ENCODE measurements around the gene CACNA2D4.
A peak's percentile ranks its signal among the peaks of the same experiment; 100 is the strongest.

CACNA2D4 gene

DNA sequence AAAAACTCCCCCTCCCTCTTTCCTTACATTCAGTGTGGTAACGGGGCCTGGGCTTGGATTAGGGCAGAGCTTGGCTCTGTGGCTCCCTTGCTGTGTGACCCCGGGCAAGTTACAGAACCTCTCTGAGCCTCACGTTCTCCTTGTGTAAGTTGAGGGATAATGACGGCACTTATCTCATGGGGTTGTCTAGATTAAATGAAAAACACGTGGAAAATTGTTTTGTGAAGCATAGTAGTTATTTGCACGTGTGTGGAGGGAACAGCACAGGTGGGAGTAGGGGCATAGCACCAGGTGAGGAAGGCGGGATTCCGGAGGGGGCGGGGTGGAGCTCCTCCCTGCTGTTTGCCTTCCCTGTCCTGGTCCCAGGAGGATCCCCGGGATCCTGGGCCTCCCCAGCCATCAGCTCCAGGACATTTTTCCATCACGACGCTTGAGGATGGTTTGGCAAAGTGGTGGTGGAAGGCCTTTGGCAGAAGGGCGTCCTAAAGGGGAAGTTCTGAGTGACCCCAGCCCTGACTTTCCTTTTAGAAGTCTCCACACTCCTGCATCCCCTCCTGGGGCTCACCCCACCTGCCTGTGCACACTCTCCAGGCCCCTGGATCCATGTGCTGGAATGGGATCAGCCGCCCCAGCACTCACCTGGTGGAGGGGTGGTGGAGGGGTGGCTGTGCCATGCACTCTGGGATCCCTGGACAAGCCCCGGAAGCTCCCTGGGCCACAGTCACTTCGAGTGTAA, 75.4 kb downstream of the CACNA2D4 start:
- DNase-seq = no peak

DNA sequence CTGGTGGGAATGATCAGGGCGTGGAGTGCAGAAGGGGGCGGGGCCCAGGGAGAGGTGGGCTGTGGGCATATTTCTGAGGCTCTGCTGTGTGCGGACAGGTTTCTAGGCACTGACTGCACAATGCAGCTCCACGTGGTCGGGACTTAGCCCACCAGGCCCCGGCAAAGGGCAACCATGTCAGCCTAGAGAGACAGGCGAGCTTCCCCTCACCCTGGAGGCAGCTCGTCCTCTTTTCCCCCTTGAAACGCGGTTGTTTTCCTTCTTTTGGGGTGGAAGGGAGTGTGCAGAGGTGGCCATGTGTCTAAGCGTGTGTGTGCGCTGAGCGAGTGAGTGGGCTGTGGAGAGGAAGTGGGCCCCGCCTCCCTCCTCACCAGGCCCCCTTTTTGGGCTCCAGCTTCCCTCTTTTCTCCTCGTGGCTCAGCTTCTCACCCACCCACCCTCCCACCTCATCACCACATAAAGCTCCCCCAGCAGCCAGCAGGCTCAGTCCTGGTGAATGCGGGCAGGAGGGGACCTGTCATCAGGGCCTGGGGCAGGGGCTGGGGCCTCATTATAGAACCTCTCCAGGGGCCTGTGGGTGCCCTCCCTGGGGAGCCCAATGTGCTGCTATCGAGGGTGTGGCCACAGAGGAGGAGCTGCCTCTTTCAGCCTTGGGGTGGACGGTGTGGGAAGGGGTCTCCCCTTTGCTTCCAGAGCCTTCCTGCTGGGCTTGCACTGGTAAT, 76.1 kb downstream of the CACNA2D4 start:
- no peak for DNase-seq

DNA sequence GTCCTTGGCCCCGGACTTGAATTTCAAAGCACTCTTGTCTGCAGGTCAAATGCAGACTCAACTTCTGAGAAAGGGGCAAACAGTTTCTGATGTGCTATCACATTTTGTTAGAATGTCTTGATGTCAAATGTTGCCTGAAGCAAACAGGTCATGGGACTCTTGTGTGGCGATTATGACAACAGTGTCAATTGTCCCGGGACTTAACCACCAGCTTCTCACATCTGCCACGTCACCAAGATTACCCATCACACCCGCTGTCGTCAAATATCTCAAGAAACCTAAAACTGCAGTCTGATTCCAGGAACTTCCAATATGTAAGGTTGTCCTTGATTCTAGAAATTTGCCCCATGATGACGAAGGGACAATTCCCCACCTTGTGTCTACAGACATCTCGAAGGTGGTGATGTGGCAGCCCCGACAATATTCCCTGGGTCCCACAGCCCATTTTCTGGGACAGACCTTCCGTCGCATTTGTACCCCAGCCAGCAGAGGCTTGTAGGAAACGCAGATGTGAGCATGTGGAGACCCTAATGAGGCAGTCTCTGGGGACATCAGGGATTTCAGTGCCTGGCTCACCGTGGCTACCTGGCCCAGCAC, 76.8 kb downstream of the CACNA2D4 start:
- no peak for DNase-seq

DNA sequence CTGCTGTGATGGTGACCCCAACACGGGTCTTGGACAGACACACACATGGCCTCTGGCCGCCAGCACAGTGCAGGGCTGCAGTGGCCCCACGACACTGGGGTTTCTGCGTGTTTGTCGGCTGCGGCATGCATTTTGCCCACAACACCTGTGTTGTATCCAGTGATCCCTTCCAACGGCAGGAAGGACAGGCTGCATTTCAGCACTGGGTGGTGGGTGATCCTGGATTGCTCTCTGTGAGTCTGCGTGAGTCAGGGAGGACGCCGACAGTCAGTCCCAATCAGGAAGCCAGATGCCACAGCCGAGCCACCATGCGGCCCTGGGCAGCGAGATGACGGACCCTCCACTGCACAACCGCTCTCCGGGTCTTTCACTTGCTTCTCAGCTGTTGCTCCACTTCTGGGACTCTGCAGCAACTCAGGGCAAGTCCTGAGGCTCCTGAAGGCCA, 77.4 kb downstream of the CACNA2D4 start:
- no peak for DNase-seq

DNA sequence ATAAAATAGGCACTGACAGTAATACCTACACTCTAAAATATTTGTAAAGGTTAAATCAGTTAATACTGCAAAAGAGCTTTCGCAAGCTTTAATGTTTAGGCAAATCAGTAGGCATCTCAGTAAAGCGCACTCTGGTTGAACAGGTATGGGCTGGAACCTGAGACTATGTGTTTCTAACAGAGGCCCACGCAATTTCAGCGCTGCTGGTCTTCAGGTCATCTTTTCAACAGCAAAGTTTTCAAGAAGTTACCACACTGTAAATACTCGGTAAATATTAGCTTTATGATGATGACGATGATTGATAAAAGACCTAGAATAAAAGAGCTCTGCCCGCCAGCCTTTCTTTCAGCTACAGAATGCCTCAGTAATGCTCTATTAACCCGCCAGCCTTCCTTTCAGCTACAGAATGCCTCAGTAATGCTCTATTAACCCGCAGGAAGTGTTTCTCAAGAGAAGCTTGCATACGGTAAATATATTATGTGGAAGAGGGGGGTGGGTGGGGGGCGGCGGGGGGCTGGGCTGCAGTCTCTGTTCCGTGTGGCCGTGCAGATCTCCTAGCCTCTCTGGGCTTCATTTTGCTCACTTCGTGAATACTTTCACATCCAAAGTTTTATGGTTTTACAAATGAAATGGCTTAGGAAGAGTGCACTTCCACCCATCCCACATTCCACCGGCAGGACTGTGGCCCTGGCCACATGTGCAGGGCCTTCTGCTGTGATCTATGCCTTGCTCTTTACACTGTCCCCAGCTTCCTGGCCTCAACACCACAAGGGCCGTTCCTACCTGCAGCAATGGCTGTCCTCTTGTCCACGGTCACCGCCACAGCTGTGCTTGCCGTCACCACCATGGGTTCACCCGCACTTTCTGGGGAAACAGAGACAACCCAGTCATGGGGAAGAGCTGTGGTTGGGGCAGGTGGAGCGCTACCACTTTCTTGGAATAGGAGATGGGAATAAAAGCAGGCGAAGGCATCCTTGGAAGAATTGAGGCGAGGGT, 78.2 kb downstream of the CACNA2D4 start:
- DNase-seq = no peak

DNA sequence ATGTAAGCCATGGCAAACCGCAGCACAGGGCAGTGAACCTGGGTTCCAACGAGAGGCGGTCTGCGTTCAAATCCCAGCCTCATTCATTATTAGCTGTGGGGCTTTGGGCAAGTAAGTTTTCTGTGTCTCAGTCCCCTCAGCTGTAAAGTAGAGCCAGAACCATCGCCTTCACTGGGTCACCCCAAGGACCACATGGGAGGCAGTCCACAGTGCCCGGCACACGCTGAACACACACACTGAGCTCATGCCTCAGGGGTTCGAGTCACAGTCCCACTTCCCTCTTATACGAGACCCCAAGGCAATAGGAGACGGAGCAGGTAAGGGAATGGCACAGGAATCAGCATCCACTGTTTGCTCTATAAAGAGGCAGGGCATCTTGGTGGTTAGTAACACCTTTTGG, 79.0 kb downstream of the CACNA2D4 start:
- DNase-seq = no peak

DNA sequence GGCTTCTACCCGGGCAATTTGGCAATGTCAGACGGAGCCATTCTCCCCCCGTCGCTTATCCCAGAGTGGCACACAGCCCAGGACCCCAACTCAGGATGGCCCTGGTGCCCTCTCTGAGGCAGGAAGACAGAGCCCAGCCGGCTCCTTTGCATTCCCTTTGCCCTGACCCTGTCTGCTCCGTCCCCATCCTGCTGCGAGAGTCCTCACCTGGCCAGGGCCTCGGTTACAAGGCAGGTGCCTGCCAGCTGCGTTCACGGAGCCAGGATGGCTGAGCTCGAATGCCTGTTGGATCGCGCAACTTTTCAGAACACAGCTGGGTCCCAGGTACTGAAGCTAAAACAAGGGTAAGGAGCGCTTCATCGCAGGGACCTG, 79.5 kb downstream of the CACNA2D4 start:
- no peak for DNase-seq

DNA sequence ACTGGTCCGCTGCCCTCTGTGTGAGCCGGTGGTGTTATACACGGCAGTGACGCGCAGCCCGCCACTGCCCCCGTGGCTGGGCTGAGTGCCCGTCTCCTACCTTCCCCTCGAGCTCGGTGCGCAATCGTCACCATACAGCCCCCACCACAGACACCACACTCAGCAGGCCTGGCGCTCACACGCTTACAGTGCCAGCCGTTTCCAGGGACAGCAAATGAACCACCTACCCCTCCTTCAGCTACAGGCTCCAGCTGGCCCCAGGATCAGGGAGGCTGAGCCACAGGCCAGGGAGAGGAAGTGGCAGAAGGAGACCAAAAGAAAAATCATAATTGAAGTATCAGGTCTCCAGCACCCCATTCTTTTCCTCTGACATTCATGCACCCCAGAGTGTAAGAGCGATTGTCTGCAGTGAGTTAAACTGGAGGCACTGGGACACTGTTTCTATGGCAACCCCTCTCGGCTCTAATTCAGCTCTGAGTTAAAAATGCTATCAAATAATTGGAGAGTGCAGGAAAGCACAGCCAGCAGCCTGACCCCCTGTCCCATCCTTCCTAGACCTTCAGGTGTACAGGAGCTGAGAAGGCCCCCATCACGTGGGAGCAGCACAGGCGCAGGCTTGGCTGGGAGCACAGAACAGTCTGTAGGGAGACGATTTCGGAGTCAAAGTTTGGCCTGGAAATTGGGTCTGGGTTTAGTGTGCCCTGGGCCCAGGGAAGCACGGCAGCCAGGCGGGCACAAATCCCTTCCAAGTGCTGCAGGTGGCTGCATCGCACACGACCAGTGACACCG, 80.1 kb downstream of the CACNA2D4 start:
- DNase-seq = no peak

DNA sequence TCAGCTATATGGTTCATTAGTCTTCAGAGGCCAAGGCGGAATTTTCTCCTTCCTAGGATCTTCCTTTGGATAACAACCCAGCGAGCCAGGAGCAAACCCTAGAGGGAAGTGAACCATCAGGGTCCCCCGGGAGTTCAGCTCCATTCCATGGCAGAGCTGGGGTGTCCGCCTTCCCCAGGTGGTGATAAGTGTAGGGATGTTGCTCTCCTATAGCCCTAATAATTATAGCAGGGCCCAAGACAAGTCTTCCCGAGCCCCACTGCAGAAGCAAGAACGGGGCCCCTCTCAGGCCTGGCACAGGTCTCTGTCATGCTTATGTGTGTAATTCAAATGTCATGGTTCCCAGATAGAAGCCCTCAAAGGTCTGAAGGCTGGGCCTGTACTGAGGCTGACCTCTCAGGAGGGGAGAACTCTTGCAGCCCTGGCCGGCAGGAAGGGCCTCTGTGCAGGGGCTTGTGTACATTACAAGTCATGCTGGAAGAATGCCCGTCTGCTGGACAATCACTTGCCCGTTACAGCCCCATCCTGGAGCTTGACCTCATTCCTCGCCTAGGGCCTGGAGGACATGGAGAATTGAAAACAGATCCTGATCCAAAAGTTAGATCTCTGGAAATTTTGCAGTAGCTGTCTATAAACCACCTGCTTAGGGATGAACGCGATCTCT, 80.8 kb downstream of the CACNA2D4 start:
- DNase-seq = no peak

DNA sequence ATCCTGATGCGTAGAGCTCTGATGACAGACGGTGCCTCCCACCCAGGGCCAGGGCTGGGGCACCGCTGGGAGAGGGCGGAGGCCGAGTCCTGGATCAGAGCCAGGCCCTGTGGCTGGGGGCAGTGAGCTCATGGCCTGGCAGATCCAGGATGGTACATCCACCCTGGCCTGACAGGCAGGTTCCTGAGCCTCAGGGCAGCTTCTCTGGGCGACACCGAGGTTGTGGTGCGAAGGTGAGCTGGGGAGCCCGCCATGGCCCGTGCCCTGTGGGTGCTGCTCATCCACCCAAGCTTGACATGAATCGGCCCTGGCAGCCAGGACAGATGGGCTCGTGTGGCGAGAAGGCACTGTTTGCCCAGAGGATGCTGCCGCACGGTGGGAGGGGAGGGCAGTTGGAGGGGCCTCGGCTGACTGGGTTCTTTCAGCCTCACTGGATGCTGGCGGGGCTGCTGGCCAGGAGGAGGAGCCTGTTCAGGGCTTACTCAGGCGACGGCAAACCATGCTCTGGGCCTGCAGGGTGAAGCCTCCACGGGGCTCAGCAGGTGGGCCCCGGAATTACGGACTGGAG, 81.5 kb downstream of the CACNA2D4 start:
- no peak for DNase-seq

DNA sequence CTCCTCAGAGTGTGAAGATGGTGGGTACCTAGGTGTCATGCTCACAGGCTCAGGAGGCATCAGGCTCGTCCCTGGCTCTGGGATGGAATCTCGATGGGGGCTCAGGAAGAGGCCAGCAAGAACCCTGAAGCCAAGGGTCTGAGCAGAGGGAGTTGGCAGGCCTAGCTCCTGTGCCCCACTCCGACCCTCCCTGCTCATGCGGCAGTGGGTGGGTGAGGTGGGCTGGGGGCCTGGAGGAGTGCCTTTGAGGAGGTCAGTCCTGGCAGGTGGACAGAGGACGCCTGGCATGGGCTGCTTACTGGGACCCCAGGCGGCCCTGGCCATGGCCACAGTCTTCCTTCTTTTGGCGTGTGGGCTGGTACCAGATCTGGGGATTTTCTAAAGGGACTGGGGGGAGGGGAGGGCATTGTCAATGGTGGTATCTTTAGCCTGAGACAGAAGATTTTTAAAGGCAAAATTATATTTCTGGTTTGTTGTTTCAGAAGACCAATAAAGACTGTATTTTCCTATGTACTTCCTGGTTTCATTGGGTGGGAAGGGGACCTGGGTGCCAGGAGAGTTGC, 82.1 kb downstream of the CACNA2D4 start:
- no peak for DNase-seq

DNA sequence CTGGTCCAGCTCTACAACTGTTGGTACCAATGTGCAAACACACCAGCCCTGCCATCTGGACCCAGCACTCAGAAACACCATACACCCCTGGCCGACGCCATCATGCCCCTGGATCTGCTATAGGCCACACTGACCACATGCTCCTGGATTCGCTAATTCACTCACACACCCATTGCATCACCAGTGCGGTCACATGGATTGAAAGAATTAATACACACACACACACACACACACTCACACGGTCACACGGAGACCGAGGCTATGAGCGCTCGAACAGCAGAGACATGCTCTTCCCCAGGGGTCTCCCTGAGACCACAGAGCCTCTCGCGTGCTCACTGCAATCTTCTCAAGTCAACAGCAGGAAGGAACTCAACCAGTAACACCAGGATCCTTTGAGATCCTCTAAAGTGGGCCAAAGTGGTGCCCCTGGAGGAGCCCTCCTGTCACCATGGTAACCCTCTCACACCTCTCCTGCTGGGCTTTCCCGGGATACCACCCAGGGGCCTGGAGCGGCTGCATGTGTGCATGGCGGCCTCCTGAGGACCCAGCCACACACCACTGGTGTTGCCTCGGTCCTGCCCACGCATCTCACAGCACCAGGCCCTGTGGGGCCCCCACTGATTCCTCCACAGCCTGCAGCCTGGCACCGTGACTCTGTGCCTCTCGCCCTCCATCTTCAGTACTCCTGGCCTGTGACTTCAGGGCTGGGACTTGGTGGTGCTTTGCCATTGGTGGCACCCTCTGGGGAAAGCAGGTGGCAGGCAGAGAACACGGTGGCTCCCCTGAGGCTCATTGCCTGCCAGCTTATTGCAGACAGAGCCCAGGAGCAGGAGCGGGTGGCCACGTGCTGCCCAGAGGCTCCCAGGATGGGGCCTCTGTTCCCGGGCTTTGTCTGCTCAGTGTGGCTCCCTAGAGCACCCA, 83.0 kb downstream of the CACNA2D4 start:
- DNase-seq = no peak

DNA sequence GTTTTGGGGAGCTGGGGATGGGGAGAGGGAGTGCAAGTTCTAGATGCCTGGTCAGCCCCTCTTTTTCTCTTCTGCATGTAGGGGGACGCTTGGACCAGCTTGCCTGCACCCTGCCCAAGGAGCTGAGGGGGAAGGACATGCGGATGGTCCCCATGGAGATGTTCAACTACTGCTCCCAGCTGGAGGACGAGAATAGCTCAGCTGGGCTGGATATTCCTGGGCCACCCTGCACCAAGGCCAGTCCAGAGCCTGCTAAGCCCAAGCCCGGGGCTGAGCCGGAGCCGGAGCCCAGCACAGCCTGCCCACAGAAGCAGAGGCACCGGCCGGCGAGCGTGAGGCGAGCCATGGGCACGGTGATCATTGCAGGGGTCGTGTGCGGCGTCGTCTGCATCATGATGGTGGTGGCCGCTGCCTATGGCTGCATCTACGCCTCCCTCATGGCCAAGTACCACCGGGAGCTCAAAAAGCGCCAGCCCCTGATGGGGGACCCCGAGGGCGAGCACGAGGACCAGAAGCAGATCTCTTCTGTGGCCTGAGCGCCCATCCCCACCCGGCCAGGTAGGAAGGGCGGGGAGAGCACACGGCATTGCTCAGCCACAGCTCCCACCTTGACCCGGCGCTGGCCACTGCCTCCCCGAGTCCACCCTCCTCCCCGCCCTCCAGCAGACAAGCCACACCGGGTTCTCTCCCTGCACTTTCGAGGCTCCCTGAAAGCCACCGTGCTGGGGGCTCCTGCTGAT, 84.1 kb downstream of the CACNA2D4 start:
- no peak for DNase-seq

DNA sequence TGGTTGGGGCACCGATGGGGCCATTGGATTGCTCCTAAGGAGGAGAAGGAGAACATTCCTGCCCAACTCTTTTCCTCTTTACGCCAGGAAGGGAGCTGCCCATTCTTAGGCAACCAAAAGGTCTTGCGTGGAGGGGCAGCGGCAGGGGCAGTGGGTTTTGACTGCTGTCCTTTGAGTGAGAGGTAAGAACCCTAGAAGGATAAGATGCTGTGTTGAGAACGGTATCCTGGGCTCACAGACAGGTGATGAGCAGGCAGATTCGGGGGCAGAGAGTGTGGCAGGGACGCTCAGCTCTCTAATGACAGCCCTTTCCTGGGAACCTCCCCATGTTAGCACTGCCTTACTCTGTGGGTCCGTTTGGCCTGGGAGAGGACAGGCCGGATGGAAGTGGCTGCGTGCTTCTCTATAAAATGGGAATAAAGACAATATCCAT, 84.8 kb downstream of the CACNA2D4 start:
- no peak for DNase-seq

DNA sequence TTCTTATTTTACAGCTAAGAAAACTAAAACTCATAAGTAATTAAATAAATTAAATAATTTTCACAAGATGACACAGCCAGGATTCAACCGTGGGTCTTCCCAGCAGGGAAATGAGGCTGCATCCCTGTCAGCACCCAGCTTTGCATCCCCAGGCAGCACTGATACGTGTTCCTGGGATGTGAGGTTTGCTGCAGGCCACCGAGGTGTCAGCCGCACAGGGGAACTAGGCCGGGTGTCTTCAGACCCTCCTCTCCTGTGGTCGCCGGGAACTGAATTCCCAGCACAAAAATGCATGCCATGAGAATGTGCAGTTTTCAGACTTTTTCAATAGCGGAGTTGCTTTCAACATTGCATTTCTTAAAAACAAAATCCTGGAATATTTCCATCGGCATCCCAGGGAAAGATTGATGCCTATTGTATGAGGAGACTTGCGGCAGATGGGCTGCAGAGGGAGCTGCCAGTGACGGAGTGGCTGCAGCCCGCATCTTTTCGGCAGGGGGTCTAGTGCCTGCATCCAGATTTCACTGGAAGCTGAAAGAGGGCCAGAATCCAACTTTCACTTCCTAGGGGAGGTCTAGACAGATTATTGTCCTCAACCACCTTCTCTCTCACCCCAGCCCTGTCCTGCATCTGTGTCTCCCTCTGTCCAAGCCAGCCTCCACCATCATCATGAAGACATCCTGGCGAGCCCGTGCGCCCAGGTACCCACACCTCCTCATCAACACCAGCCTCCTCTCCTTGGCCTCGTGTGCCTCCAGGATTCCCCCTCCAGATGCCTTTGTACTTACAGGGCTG, 85.5 kb downstream of the CACNA2D4 start:
- no peak for DNase-seq

DNA sequence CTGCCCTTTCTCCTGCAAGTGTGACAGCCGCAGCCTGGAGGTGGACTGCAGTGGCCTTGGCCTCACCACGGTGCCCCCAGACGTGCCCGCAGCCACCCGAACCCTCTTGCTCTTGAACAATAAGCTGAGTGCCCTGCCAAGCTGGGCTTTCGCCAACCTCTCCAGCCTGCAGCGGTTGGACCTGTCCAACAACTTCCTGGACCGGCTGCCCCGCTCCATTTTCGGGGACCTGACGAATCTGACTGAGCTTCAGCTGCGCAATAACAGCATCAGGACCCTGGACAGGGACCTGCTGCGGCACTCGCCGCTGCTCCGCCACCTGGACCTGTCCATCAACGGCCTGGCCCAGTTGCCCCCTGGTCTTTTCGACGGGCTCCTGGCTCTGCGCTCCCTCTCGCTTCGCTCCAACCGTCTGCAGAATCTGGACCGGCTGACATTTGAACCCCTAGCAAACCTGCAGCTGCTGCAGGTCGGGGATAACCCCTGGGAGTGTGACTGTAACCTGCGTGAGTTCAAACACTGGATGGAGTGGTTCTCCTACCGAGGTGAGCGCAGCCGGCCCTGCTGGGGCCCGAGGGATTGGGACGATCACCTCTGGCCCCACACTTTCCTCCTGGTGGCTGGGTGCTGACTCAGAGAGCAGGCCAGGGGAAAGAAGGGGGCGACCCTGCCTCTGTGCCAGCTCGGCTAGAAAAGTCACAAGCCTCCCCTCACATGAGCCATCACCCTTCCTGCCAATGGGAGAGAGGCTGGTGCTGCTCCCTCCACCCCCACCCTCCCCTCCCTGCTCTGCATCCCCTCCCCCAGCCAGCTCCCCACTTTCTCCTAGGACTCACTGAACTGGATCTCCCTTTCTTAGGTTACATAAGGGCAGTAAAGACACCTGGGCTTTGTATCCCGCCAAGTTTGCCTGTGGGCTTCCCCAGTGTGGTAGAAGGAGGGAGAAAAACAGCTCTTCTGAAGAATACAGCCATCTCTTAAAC, 87.2 kb downstream of the CACNA2D4 start:
- peak in 1 of 6 experiments; percentile 6 for DNase-seq

DNA sequence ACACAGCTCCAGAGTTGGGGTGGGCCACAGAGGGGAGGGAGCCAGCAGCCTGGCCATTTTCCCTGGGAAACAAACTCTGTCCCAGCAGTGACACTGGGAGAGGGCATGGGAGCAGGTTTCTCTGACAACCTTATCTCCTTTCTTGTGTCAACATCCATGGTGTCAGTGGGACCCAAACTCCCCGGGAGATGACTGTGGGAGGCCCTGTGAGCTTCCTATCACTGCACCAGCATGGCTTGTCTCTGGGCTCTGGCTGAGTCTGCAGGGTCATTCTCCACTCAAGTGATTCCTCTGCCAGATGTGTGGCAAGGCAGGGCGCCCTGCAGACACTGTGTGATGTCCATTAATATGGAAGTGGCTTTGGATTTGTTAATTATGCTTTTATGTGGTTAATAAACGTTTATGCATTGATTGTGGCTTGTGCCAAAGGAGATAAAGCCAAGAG, 88.0 kb downstream of the CACNA2D4 start:
- no peak for DNase-seq

All from stimulated activated naive CD4-positive, alpha-beta T cell (primary cell).